ENCODE measurements around the gene RCN1.

DNA sequence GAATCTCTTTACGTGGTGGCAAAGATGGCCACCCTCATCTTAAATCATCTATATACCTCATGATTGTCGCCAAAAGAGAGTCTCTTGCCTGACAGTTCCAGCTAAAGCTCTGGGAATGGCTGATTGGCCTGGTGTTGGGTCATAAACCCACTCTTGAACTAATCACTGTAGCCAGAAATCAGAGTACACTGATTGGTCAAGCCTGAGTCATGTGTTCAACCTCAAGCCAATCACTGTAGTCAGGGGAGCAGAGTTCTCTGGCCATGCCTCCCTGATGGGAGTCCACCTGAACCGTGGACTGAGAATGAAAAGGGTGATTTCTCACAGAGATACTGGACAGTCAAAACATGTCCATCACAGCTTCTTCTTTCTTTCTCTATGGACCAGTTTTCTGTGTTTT is 45.8 kb downstream of the RCN1 start:
- TF ChIP-seq, protein P1, sequence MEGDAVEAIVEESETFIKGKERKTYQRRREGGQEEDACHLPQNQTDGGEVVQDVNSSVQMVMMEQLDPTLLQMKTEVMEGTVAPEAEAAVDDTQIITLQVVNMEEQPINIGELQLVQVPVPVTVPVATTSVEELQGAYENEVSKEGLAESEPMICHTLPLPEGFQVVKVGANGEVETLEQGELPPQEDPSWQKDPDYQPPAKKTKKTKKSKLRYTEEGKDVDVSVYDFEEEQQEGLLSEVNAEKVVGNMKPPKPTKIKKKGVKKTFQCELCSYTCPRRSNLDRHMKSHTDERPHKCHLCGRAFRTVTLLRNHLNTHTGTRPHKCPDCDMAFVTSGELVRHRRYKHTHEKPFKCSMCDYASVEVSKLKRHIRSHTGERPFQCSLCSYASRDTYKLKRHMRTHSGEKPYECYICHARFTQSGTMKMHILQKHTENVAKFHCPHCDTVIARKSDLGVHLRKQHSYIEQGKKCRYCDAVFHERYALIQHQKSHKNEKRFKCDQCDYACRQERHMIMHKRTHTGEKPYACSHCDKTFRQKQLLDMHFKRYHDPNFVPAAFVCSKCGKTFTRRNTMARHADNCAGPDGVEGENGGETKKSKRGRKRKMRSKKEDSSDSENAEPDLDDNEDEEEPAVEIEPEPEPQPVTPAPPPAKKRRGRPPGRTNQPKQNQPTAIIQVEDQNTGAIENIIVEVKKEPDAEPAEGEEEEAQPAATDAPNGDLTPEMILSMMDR (conservative IDR thresholded peaks at IDR 0.05; ENCODE audit: low read length): no peak
- TF ChIP-seq EZH2phosphoT487 (IDR thresholded peaks at IDR 0.05; ENCODE audit: borderline replicate concordance, low read depth, low read length): no peak

All from OCI-LY7 (cell line).